HepG2 (cell line): Measurements from ENCODE around the gene TAF13. TPM values are rescaled to one million over a fixed set of nuclear protein-coding genes. Genes with fewer than 3 reads are reported as not detected.

Experiments
- ATF1 ChIP-seq: IDR thresholded peaks from 2 replicates; pipeline ENCODE4 v1.6.1; 2016; ENCODE audit warnings: mild to moderate bottlenecking, control low read depth
- CSRNP1 ChIP-seq: sonication (generic); formaldehyde crosslinking; IDR thresholded peaks from 2 replicates; pipeline ENCODE4 v1.8.1; 2023; ENCODE audit warnings: mild to moderate bottlenecking, missing genetic modification reagents
- E2F5 ChIP-seq: sonication (generic); formaldehyde crosslinking; conservative IDR thresholded peaks from 2 replicates; pipeline ENCODE4 v1.4.0; 2020; ENCODE audit warnings: missing genetic modification reagents
- FOXO4 ChIP-seq: sonication (generic); formaldehyde crosslinking; conservative IDR thresholded peaks from 2 replicates; pipeline ENCODE4 v1.8.1; 2023; ENCODE audit warnings: missing genetic modification reagents
- HHEX ChIP-seq: IDR thresholded peaks from 2 replicates; pipeline ENCODE4 v1.6.1; 2016; ENCODE audit warnings: control low read depth
- JUND ChIP-seq: sonication (generic); formaldehyde crosslinking; IDR thresholded peaks from 2 replicates; pipeline ENCODE4 v1.8.0; 2022; ENCODE audit warnings: mild to moderate bottlenecking, missing genetic modification reagents
- MAF1 ChIP-seq: sonication (generic); formaldehyde crosslinking; IDR thresholded peaks from 2 replicates; pipeline ENCODE4 v1.5.0; 2020; ENCODE audit warnings: missing genetic modification reagents, borderline replicate concordance
- MIER2 ChIP-seq: IDR thresholded peaks from 2 replicates; pipeline ENCODE4 v1.6.1; 2016; ENCODE audit warnings: missing biosample characterization, missing genetic modification reagents
- MIER3 ChIP-seq: IDR thresholded peaks from 2 replicates; pipeline ENCODE4 v1.6.1; 2016; ENCODE audit warnings: missing compliant biosample characterization, borderline replicate concordance
- MXD4 ChIP-seq: IDR thresholded peaks from 2 replicates; pipeline ENCODE4 v1.6.1; 2016; ENCODE audit warnings: mild to moderate bottlenecking, missing biosample characterization, missing genetic modification reagents
- PITX1 ChIP-seq: sonication (generic); formaldehyde crosslinking; IDR thresholded peaks from 2 replicates; pipeline ENCODE4 v1.5.1; 2020; ENCODE audit warnings: mild to moderate bottlenecking, missing genetic modification reagents
- POGK ChIP-seq: sonication (generic); formaldehyde crosslinking; conservative IDR thresholded peaks from 2 replicates; pipeline ENCODE4 v1.8.0; 2022; ENCODE audit warnings: mild to moderate bottlenecking, moderate library complexity, missing genetic modification reagents
- ZBTB26 ChIP-seq: IDR thresholded peaks from 2 replicates; pipeline ENCODE4 v1.6.1; 2016; ENCODE audit warnings: missing compliant biosample characterization, missing genetic modification reagents, borderline replicate concordance
- ZFX ChIP-seq: sonication (generic); formaldehyde crosslinking; IDR thresholded peaks from 2 replicates; pipeline ENCODE4 v1.4.0; 2020; ENCODE audit warnings: mild to moderate bottlenecking, low read depth, missing genetic modification reagents, moderate library complexity
- ZNF326 ChIP-seq: sonication (generic); formaldehyde crosslinking; IDR thresholded peaks from 2 replicates; pipeline ENCODE4 v1.4.0; 2020; ENCODE audit warnings: missing genetic modification reagents, borderline replicate concordance
- ZNF430 ChIP-seq: sonication (generic); formaldehyde crosslinking; IDR thresholded peaks from 2 replicates; pipeline ENCODE4 v1.9.0; 2021; ENCODE audit warnings: mild to moderate bottlenecking, missing genetic modification reagents
- ZNF512B ChIP-seq: sonication (generic); formaldehyde crosslinking; IDR thresholded peaks from 2 replicates; pipeline ENCODE4 v1.5.1; 2020; ENCODE audit warnings: missing genetic modification reagents, mild to moderate bottlenecking, borderline replicate concordance
- ZNF709 ChIP-seq: sonication (generic); formaldehyde crosslinking; IDR thresholded peaks from 2 replicates; pipeline ENCODE4 v1.5.0; 2020; ENCODE audit warnings: mild to moderate bottlenecking, missing genetic modification reagents
- polyA plus RNA-seq, 8 experiments: library from polyadenylated mRNA; depleted of rRNA in 3 of 8; stranded (reverse) in 7 of 8; unstranded in 1 of 8; fragments of >200 nt; fragmentation: Illumina TruSeq in 4 of 8; extraction: Trizol in 4 of 8; gene quantifications; 2 replicates each; pipeline versions ENCODE4 v1.2.1 to v1.2.3, GENCODE V29; 2011 to 2016; ENCODE audit warnings: low read depth in 4 of 8, missing spikeins in 1 of 8, mixed read lengths in 1 of 8; ENCODE audit not compliant: insufficient read depth in 1 of 8
- total RNA-seq, 5 experiments: library from RNA; depleted of rRNA; stranded (reverse); fragments of >200 nt; fragmentation: Illumina TruSeq; extraction: Trizol; gene quantifications; 2 replicates each; pipeline ENCODE4 v1.2.3, GENCODE V29; 2016; ENCODE audit warnings: low read depth in 1 of 5

The TAF13 gene
- total and polyA plus RNA-seq, 2 of the 13 experiments (the other 11 are each of a cell fraction or from before 2014, with no cell fraction given) = 11.5 to 36.3 TPM

- TF ChIP-seq MAF1 (CRISPR knock-in tag) (no peak), FOXO4 (CRISPR knock-in tag) (no peak), E2F5 (no peak; the same call in 1 of the 2 replicates), POGK (CRISPR knock-in tag) (0 out of 2 replicates have a peak, but pooled peaks have one; percentile 18), JUND (CRISPR knock-in tag) (0 out of 2 replicates have a peak, but pooled peaks have one; percentile 36), ZBTB26 (peak; percentile 65; the same call in 1 of the 2 replicates), ZNF430 (CRISPR knock-in tag) (peak; percentile 50; the same call in 1 of the 2 replicates), HHEX (CRISPR knock-in tag) (no peak), ZNF512B (CRISPR knock-in tag) (no peak), ZNF326 (CRISPR knock-in tag) (no peak), MXD4 (peak; percentile 96), PITX1 (peak; percentile 80; the same call in 1 of the 2 replicates), ZNF709 (CRISPR knock-in tag) (no peak), ZFX (CRISPR knock-in tag) (peak; percentile 100), MIER2 (peak; percentile 52; the same call in 1 of the 2 replicates), CSRNP1 (CRISPR knock-in tag) (peak; percentile 79; the same call in 1 of the 2 replicates), ATF1 (CRISPR knock-in tag) (peak; percentile 86), MIER3 (peak; percentile 67; the same call in 1 of the 2 replicates)
Observed at GRCh38 chr1:109075531-109076490, at the start of gene TAF13 (continued).
